Measurements from ENCODE around the gene ZNF692. TPM values are rescaled to one million over a fixed set of nuclear protein-coding genes. Genes with fewer than 3 reads are reported as not detected.

The ZNF692 gene
- total RNA-seq, 1 experiment from 2014 or later, result 59.1 TPM

DNA sequence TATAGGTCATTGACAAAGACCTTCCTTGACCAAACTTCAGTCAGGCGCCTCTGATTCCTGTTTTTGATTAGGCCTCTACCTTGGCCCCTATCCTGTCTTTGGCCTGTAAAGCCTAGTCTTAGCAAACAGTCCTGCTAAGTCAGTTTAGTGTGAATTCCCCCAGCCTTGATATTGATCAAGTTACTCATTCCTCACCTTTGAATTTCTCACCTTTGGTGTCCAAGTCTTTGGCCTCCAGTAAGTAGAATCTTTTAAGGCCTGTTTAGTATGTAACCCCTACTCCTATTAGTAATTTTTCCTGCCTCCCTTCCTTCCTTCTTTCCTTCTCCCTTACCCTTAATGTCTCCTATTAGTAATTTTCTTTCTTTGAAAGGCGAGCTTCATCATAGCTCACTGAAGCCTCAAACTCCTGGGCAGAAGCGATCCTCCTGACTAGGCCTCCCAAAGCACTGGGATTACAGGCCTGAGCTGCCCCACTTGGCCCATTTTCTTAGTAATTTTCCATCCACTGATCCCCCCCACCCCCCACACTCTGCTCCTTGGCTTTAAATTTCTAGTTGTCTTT is 13.0 kb upstream of the ZNF692 start:
- Mint-ChIP-seq H3K9me3 (no peaks in the 10 kb centered on the region), H3K4me1 (peaks cover 3% of the 10 kb centered on the region; the same call in 1 of the 2 replicates), H3K27ac (no peak overlapping the region), H3K27me3 (ENCODE audit: low read depth) (peaks cover 8% of the 10 kb centered on the region), H3K4me3 (peak overlapping the region; percentile 96), H3K36me3 (no peaks in the 10 kb centered on the region)
- no peak for DNase-seq (ENCODE audit: low spot score)
- TF ChIP-seq TEAD4 (CRISPR knock-in tag; IDR thresholded peaks at IDR 0.05) (no peak), NR3C1 (CRISPR knock-in tag; conservative IDR thresholded peaks at IDR 0.05; ENCODE audit: low read depth) (no peak), RORB (CRISPR knock-in tag; IDR thresholded peaks at IDR 0.05) (no peak), SOX15 (CRISPR knock-in tag; IDR thresholded peaks at IDR 0.05) (no peak), ZBTB21 (CRISPR knock-in tag; IDR thresholded peaks at IDR 0.05; ENCODE audit: borderline replicate concordance) (no peak), IRF2 (CRISPR knock-in tag; IDR thresholded peaks at IDR 0.05; ENCODE audit: borderline replicate concordance, low read depth) (no peak), KAT7 (CRISPR knock-in tag; IDR thresholded peaks at IDR 0.05; ENCODE audit: borderline replicate concordance) (no peak), CREB1 (CRISPR knock-in tag; IDR thresholded peaks at IDR 0.05) (no peak), ELF4 (CRISPR knock-in tag; IDR thresholded peaks at IDR 0.05; ENCODE audit: low read depth) (no peak), CBFB (CRISPR knock-in tag; IDR thresholded peaks at IDR 0.05; ENCODE audit: low read depth) (no peak), FOXJ3 (CRISPR knock-in tag; IDR thresholded peaks at IDR 0.05; ENCODE audit: borderline replicate concordance) (no peak), NFE2L1 (CRISPR knock-in tag; IDR thresholded peaks at IDR 0.05) (no peak), HMGA2 (CRISPR knock-in tag; IDR thresholded peaks at IDR 0.05) (no peak)
- TF ChIP-seq, protein P1, sequence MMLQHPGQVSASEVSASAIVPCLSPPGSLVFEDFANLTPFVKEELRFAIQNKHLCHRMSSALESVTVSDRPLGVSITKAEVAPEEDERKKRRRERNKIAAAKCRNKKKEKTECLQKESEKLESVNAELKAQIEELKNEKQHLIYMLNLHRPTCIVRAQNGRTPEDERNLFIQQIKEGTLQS (CRISPR knock-in tag; conservative IDR thresholded peaks at IDR 0.05), result no peak
- TF ChIP-seq, protein P2, sequence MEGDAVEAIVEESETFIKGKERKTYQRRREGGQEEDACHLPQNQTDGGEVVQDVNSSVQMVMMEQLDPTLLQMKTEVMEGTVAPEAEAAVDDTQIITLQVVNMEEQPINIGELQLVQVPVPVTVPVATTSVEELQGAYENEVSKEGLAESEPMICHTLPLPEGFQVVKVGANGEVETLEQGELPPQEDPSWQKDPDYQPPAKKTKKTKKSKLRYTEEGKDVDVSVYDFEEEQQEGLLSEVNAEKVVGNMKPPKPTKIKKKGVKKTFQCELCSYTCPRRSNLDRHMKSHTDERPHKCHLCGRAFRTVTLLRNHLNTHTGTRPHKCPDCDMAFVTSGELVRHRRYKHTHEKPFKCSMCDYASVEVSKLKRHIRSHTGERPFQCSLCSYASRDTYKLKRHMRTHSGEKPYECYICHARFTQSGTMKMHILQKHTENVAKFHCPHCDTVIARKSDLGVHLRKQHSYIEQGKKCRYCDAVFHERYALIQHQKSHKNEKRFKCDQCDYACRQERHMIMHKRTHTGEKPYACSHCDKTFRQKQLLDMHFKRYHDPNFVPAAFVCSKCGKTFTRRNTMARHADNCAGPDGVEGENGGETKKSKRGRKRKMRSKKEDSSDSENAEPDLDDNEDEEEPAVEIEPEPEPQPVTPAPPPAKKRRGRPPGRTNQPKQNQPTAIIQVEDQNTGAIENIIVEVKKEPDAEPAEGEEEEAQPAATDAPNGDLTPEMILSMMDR (IDR thresholded peaks at IDR 0.05), result no peak
- TF ChIP-seq, protein P3, sequence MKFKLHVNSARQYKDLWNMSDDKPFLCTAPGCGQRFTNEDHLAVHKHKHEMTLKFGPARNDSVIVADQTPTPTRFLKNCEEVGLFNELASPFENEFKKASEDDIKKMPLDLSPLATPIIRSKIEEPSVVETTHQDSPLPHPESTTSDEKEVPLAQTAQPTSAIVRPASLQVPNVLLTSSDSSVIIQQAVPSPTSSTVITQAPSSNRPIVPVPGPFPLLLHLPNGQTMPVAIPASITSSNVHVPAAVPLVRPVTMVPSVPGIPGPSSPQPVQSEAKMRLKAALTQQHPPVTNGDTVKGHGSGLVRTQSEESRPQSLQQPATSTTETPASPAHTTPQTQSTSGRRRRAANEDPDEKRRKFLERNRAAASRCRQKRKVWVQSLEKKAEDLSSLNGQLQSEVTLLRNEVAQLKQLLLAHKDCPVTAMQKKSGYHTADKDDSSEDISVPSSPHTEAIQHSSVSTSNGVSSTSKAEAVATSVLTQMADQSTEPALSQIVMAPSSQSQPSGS (CRISPR knock-in tag; IDR thresholded peaks at IDR 0.05; ENCODE audit: borderline replicate concordance, low read depth), result no peak
- TF ChIP-seq, protein P4, sequence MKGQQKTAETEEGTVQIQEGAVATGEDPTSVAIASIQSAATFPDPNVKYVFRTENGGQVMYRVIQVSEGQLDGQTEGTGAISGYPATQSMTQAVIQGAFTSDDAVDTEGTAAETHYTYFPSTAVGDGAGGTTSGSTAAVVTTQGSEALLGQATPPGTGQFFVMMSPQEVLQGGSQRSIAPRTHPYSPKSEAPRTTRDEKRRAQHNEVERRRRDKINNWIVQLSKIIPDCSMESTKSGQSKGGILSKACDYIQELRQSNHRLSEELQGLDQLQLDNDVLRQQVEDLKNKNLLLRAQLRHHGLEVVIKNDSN (CRISPR knock-in tag; IDR thresholded peaks at IDR 0.05), result no peak
- TF ChIP-seq, protein P5, sequence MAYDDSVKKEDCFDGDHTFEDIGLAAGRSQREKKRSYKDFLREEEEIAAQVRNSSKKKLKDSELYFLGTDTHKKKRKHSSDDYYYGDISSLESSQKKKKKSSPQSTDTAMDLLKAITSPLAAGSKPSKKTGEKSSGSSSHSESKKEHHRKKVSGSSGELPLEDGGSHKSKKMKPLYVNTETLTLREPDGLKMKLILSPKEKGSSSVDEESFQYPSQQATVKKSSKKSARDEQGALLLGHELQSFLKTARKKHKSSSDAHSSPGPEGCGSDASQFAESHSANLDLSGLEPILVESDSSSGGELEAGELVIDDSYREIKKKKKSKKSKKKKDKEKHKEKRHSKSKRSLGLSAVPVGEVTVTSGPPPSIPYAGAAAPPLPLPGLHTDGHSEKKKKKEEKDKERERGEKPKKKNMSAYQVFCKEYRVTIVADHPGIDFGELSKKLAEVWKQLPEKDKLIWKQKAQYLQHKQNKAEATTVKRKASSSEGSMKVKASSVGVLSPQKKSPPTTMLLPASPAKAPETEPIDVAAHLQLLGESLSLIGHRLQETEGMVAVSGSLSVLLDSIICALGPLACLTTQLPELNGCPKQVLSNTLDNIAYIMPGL (CRISPR knock-in tag; IDR thresholded peaks at IDR 0.05), result no peak
- no peak for ATAC-seq
- ChIA-PET POLR2A (interaction anchor here (1.6 to 2.3 kb wide), 2 partner anchors 9 to 34 kb away, joined by 4 to 10 read pairs; partner anchors contain the start of gene PGBD2), CTCF (interaction anchor here (1.0 to 3.2 kb wide), 4 partner anchors 13 to 34 kb away, joined by 3 to 40 read pairs (median 4); partner anchors contain the start of genes PGBD2, ZNF672 and ZNF692)
